PC-3 (cell line): ENCODE results near the gene USH1G. TPM values are rescaled to one million over a fixed set of nuclear protein-coding genes. Genes with fewer than 3 reads are reported as not detected.

Experiments used
- ATAC-seq: fragments of 200-7000 bp; cut with Tn5 transposase; 2 replicates; pipeline ENCODE4 v1.9.1; 2020; ENCODE audit warnings: mild to moderate bottlenecking, moderate library complexity
- BruUV-seq: library from RNA; stranded (reverse); fragments of 400-500 nt; replicated peaks from 2 replicates; lab custom pipeline; 2021; lab: Mats Ljungman, UMichigan
- CTCF ChIA-PET: fragments of 300-600 bp; sonication (Branson Sonifier 250); formaldehyde crosslinking; loops from one replicate; lab custom pipeline; 2022; ENCODE audit warnings: antibody characterized with exemption; lab: Charles Lee
- POLR2A ChIA-PET: fragments of 300-600 bp; sonication (Branson Sonifier 250); formaldehyde crosslinking; loops from one replicate; lab custom pipeline; 2022; ENCODE audit warnings: antibody characterized with exemption; ENCODE audit not compliant: unreplicated experiment; lab: Charles Lee
- DNase-seq: peaks from one replicate; pipeline ENCODE4 v3.0.0-alpha.2; 2015
- H2AFZ ChIP-seq: fragments of 300-600 bp; sonication (generic); 2 replicates; pipeline ENCODE4 v1.6.0; 2016; ENCODE audit warnings: antibody characterized with exemption, low read length
- H3F3A ChIP-seq: fragments of 300-600 bp; sonication (generic); one replicate; pipeline ENCODE4 v1.6.0; 2017; ENCODE audit warnings: antibody characterized with exemption, low read length, control low read depth, mild to moderate bottlenecking; ENCODE audit not compliant: unreplicated experiment
- H3K27ac ChIP-seq: fragments of 300-600 bp; sonication (generic); 2 replicates; pipeline ENCODE4 v1.5.1; 2016; ENCODE audit warnings: mild to moderate bottlenecking, low read length
- H3K27me3 ChIP-seq: fragments of 300-600 bp; sonication (generic); 2 replicates; pipeline ENCODE4 v1.6.1; 2016; ENCODE audit warnings: low read length, mixed read lengths
- H3K36me3 ChIP-seq: fragments of 300-600 bp; sonication (generic); 2 replicates; pipeline ENCODE4 v1.6.1; 2016; ENCODE audit warnings: low read depth, mixed run types, low read length, mixed read lengths
- H3K4me1 ChIP-seq: fragments of 300-600 bp; sonication (generic); 2 replicates; pipeline ENCODE4 v1.5.1; 2016; ENCODE audit warnings: low read length; ENCODE audit not compliant: insufficient read depth
- H3K4me2 ChIP-seq: fragments of 300-600 bp; sonication (generic); 2 replicates; pipeline ENCODE4 v1.6.0; 2016; ENCODE audit warnings: low read length
- H3K4me3 ChIP-seq: fragments of 300-600 bp; sonication (generic); 2 replicates; pipeline ENCODE4 v1.5.1; 2016; ENCODE audit warnings: mild to moderate bottlenecking, low read length, mixed read lengths
- H3K79me2 ChIP-seq: fragments of 300-600 bp; sonication (generic); 2 replicates; pipeline ENCODE4 v1.6.1; 2017; ENCODE audit warnings: low read length, mixed read lengths
- H3K9ac ChIP-seq: fragments of 300-600 bp; sonication (generic); 2 replicates; pipeline ENCODE4 v1.6.0; 2016; ENCODE audit warnings: mild to moderate bottlenecking, low read length
- H3K9me2 ChIP-seq: fragments of 300-600 bp; sonication (generic); replicated peaks from 2 replicates; pipeline ENCODE4 v1.6.1; 2016; ENCODE audit warnings: mixed run types, low read length, mixed read lengths
- H3K9me3 ChIP-seq: fragments of 300-600 bp; sonication (generic); 2 replicates; pipeline ENCODE4 v1.6.1; 2016; ENCODE audit warnings: low read length, mixed read lengths
- H4K20me1 ChIP-seq: fragments of 300-600 bp; sonication (generic); 2 replicates; pipeline ENCODE4 v1.6.1; 2016; ENCODE audit warnings: low read length, mixed read lengths
- CTCF ChIP-seq: fragments of 300-600 bp; sonication (generic); conservative IDR thresholded peaks from 2 replicates; pipeline ENCODE4 v1.5.1; 2017; ENCODE audit warnings: antibody characterized with exemption, low read depth, mild to moderate bottlenecking, low read length
- EZH2 ChIP-seq: fragments of 300-600 bp; sonication (generic); IDR thresholded peaks from one replicate; pipeline ENCODE4 v1.6.1; 2017; ENCODE audit warnings: antibody characterized with exemption, mild to moderate bottlenecking, low read length; ENCODE audit not compliant: unreplicated experiment
- EZH2phosphoT487 ChIP-seq: fragments of 300-600 bp; sonication (generic); IDR thresholded peaks from 2 replicates; pipeline ENCODE4 v1.6.1; 2018; ENCODE audit warnings: mild to moderate bottlenecking, antibody characterized with exemption, low read length, borderline replicate concordance
- intact Hi-C: fragments of 100-400 bp; cut with micrococcal nuclease; formaldehyde crosslinking; loops from 2 replicates; pipeline ENCODE4 v1.9.0; 2023
- total RNA-seq: library from RNA; depleted of rRNA; stranded (reverse); fragments of >200 nt; gene quantifications from 2 replicates; pipeline ENCODE4 v1.2.3, GENCODE V29; 2014

The USH1G gene
- total RNA-seq, 1 experiment from 2014 or later, result 0.04 TPM

- POLR2A ChIA-PET, result no interaction called here
Observed at GRCh38 chr17:74923538-74924249, 639 bp upstream of the USH1G start.

GRCh38 chr17:74922172-74922571, 883 bp downstream of the USH1G start:
- H4K20me1 ChIP-seq, result no peaks in the 10 kb centered on the region
- no peak overlapping the region for H3K4me2 ChIP-seq
- no peak overlapping the region for H3K27ac ChIP-seq
- no peak overlapping the region for H3K9ac ChIP-seq
- TF ChIP-seq CTCF (no peak), EZH2 (no peak), EZH2phosphoT487 (no peak)
- H3K4me1 ChIP-seq, result no peaks in the 10 kb centered on the region; the same call in 1 of the 2 replicates
- intact Hi-C loops, result no loop called here
- POLR2A ChIA-PET, result no interaction called here
- DNase-seq, result no peak
- peaks cover 31% of the 10 kb centered on the region for H3K27me3 ChIP-seq
- H3K36me3 ChIP-seq, result no peaks in the 10 kb centered on the region
- H2AFZ ChIP-seq, result no peak overlapping the region
- H3K4me3 ChIP-seq, result no peak overlapping the region
- H3K9me2 ChIP-seq, result no peaks in the 10 kb centered on the region
- no peak for ATAC-seq
- CTCF ChIA-PET, result interaction anchor here (0.8 kb wide), 1 partner anchor 97 kb away, joined by 3 read pairs; no protein-coding TSS in a partner anchor
- no peaks in the 10 kb centered on the region for H3K79me2 ChIP-seq
- BruUV-seq, result no TSS peak
- no peaks in the 10 kb centered on the region for H3K9me3 ChIP-seq
- no peaks in the 10 kb centered on the region for H3F3A ChIP-seq

More at GRCh38 chr17:74923538-74924249, 639 bp upstream of the USH1G start:
- Histone ChIP-seq H3K27ac (no peak overlapping the region), H3K9me2 (no peaks in the 10 kb centered on the region), H3K9ac (no peak overlapping the region), H3K79me2 (no peaks in the 10 kb centered on the region), H3F3A (no peaks in the 10 kb centered on the region), H3K9me3 (no peaks in the 10 kb centered on the region), H3K4me1 (no peaks in the 10 kb centered on the region; the same call in 1 of the 2 replicates), H4K20me1 (no peaks in the 10 kb centered on the region), H3K27me3 (peaks cover 31% of the 10 kb centered on the region), H3K4me2 (peak overlapping the region; percentile 92), H2AFZ (peak overlapping the region; percentile 84), H3K4me3 (peak overlapping the region; percentile 63), H3K36me3 (no peaks in the 10 kb centered on the region)
- TF ChIP-seq EZH2phosphoT487, result no peak
- no peak for TF ChIP-seq EZH2
- TF ChIP-seq CTCF, result peak; percentile 88
- no TSS peak for BruUV-seq
- intact Hi-C loops, result loop anchor here (1.0 kb wide), 2 partner anchors 21 to 35 kb away; no protein-coding TSS in a partner anchor
- ATAC-seq, result peak; percentile 88
- peak; percentile 80 for DNase-seq
- CTCF ChIA-PET, result interaction anchor here (0.5 to 1.0 kb wide), 5 partner anchors 13 to 112 kb away, joined by 3 to 7 read pairs (median 4); no protein-coding TSS in a partner anchor

- Histone ChIP-seq H3K79me2 (no peaks in the 10 kb centered on the region), H4K20me1 (no peaks in the 10 kb centered on the region), H3F3A (no peaks in the 10 kb centered on the region), H3K4me1 (no peaks in the 10 kb centered on the region; the same call in 1 of the 2 replicates), H3K27me3 (peaks cover 31% of the 10 kb centered on the region), H3K4me2 (no peak overlapping the region), H2AFZ (no peak overlapping the region), H3K9me2 (no peaks in the 10 kb centered on the region), H3K27ac (no peak overlapping the region), H3K36me3 (no peaks in the 10 kb centered on the region), H3K4me3 (no peak overlapping the region), H3K9ac (no peak overlapping the region), H3K9me3 (no peaks in the 10 kb centered on the region)
- intact Hi-C loops, result no loop called here
- ChIA-PET CTCF (no interaction called here), POLR2A (no interaction called here)
- DNase-seq, result no peak
- no TSS peak for BruUV-seq
- TF ChIP-seq EZH2phosphoT487 (no peak), EZH2 (no peak), CTCF (no peak)
- ATAC-seq, result no peak
Observed at GRCh38 chr17:74921769-74922168, 1.3 kb downstream of the USH1G start.
